HG03439 (cell line): Measurements from ENCODE around the gene RRP36.

ENCODE experiments used
- ATAC-seq: cut with Tn5 transposase; IDR thresholded peaks from one replicate; pipeline ENCODE4 v1.9.1; 2021; ENCODE audit warnings: mild to moderate bottlenecking, moderate library complexity; ENCODE audit not compliant: unreplicated experiment

RRP36 gene

GRCh38 chr6:43006251-43006650 is 15.2 kb upstream of the RRP36 start:
- ATAC-seq: no peak

- ATAC-seq: no peak
Observed at GRCh38 chr6:43007126-43007525, 14.3 kb upstream of the RRP36 start.

GRCh38 chr6:43009124-43009523 is 12.3 kb upstream of the RRP36 start:
- ATAC-seq: no peak

GRCh38 chr6:43011207-43011606 is 10.2 kb upstream of the RRP36 start:
- no peak for ATAC-seq

GRCh38 chr6:43012364-43012763 is 9.1 kb upstream of the RRP36 start:
- ATAC-seq: no peak

- peak; percentile 0 for ATAC-seq
Observed at GRCh38 chr6:43013097-43013842, 8.2 kb upstream of the RRP36 start.

GRCh38 chr6:43013843-43014433 is 7.5 kb upstream of the RRP36 start, which contains the start of the genes KLHDC3 and MEA1:
TSS of gene KLHDC3 (plus strand) at chr6:43014249. CDS start at chr6:43017193, 2,944 bp downstream.
TSS of gene MEA1 (minus strand) at chr6:43013946. CDS start at chr6:43013813, 133 bp downstream.
- peak; percentile 92 for ATAC-seq

- no peak for ATAC-seq
Observed at GRCh38 chr6:43014434-43014909, 7.0 kb upstream of the RRP36 start.

GRCh38 chr6:43016176-43016942 is 5.1 kb upstream of the RRP36 start:
- no peak for ATAC-seq

GRCh38 chr6:43016943-43017334 is 4.5 kb upstream of the RRP36 start:
- ATAC-seq: no peak

- ATAC-seq: no peak
Observed at GRCh38 chr6:43019152-43019551, 2.3 kb upstream of the RRP36 start.

- ATAC-seq: no peak
Observed at GRCh38 chr6:43020052-43020705, 1.2 kb upstream of the RRP36 start.

- no peak for ATAC-seq
Observed at GRCh38 chr6:43020847-43021246, 576 bp upstream of the RRP36 start.

GRCh38 chr6:43024436-43024835 is 3.0 kb downstream of the RRP36 start:
- ATAC-seq: no peak

GRCh38 chr6:43026365-43026764 is 4.9 kb downstream of the RRP36 start:
- ATAC-seq: no peak

GRCh38 chr6:43029120-43029519 is 7.7 kb downstream of the RRP36 start:
- no peak for ATAC-seq

GRCh38 chr6:43032326-43032725 is 10.9 kb downstream of the RRP36 start:
- ATAC-seq: no peak

- ATAC-seq: no peak
Observed at GRCh38 chr6:43033496-43034189, 12.2 kb downstream of the RRP36 start.

- ATAC-seq: no peak
Observed at GRCh38 chr6:43034190-43034525, 12.7 kb downstream of the RRP36 start.

- ATAC-seq: no peak
Observed at GRCh38 chr6:43035495-43036194, 14.2 kb downstream of the RRP36 start.
